HG03378 (cell line): ENCODE measurements around the gene PTPRK.
"Not testable (repeated sequence)": the region's sequence is repeated elsewhere in the genome, so short reads cannot be mapped to it uniquely, and the experiment has no call there.

Source experiments
- ATAC-seq: cut with Tn5 transposase; IDR thresholded peaks from one replicate; pipeline ENCODE4 v1.9.1; 2021; ENCODE audit warnings: mild to moderate bottlenecking, moderate library complexity; ENCODE audit not compliant: unreplicated experiment

Gene PTPRK

DNA sequence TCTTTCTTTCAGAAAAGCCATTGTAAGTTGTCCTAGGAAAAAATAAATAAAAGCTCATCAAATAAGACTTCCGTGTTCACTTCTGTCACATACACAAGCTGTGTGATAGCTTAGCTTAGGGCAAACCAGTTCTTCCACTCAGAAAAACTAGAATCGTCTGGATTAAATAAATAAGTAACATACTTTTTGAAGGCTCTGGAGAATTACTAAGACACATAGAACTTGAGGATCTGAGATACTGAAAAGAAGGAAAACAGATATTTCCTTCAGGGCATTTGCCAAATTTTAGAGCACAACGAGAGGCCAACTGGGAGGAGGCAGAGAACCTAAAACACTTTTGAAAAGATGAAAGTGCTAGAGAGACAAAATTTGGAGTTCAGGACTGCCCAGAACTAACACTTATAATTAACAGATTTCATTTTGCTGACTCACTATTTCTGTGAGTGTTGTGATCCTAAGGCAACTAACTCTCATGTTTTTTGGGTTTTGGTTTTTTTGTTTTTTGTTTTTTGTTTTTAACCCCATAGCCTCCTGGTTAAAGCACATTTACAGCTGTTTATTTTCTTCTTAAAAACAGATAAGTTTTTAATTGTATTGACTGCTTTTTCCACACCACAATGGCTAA lies 580.8 kb downstream of the PTPRK start:
- no peak for ATAC-seq

DNA sequence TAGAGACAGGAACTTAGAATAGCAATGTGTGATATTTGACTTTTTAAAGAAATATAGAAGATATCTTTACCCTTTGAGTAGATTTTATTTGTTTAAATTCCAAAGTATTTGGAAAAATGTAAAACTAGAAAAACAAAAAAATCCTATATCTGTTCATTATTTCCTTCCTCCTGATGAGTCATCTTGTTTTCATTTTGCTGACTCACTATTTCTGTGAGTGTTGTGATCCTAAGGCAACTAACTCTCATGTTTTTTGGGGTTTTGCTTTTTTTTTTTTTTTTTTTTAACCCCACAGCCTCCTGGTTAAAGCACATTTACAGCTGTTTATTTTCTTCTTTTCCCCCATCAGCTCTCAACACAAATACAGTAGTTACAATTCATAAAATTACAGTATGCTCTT lies 581.7 kb downstream of the PTPRK start:
- ATAC-seq, result no peak

DNA sequence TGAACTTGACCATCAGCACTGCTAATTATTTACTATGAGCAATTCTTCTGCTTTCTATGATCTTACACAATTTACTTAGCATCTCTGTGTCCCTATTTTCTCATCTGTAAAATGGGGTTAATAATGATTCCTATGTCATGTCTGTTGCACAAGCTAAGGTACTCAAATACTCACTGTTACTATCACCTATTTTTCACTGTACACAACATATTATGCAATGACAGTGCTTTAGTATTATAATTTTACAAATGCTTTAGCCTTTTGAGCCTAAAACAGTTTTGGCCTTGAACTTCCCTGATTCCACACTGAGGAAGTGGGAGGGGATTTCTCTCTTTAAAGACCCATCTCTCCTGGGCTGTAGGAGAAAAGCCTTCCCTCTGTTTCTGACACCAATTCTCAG lies 582.7 kb downstream of the PTPRK start:
- ATAC-seq, result no peak

DNA sequence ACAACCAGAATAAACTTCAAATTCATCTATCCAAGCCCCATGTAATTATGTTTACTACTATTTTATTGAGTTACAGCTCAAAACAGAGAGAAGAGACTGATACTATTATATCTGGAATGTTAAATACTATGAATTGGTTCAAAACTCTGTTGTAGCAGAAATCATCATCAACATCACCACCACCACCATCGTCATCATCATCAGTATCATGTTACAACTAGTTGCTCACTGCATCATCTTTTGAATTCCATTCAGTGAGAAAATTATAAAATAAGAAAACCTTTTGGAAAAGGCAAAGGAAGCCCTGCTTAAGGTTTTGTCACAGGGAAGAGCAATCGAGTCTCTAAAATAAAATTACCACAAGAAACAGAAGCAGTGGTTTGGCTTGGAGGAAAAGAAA lies 583.3 kb downstream of the PTPRK start:
- ATAC-seq, result no peak

DNA sequence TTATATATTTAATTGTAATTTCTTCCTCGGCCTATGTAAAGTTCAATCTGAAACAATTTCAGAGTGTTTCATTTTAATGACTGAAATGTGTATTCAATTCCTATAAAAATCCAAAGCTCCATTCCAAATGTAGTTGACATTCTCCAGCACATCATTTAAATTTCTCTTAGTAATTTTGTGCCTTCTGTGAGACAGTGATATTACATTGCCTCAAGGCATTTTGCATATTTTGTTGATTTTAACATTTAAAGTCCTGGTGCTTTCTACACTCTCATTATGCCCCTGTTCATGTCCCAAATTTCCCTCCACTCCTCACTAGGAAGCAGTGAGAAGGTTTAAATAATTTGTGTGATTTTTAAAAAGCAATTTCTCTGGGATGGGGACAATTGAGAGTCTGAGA lies 585.4 kb downstream of the PTPRK start:
- no peak for ATAC-seq

DNA sequence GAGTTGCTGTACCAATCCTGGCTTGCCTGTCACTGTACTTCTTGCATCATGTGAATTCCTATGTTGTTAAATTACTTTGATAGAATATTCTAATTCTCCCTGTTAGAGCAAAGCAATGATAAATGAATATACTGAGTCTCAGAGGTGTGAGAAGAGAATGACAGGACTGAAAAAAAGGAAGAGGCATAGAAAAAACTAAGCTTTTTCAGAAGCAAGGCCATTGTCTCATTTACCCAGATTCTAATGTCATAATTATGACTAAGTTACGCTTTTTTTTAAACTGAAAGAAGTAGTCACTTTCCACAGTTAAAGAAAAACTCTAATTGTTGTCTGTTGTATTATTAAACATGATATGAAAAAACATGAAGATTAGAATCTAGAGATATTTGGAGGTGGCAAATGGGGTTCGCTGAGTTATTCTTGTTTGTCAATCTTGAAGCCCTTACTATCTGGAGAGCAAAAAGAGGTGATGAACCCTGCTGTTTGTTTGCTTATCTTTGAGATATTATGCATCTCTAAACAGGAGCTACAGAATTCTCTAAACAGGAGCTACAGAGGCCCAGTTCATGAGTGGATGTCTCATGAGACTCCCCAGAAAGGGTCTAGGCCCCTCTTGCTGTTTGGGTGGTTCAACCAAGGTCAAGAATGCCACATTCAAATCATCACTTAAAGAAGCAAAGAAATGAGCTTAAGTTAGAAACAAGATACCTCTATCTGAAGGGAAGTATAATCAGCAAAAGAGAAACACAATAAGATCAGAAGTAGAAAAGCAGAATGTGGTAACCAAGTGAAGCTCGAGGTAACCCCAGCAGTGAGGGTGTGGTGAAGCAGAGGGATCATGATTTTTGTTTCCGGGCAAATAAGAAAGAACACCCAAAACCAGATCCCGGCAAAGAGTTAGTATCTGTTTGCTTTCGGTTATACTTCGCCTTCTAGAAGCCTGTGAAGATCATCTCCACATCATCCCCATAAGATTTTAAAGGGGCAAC lies 586.3 kb downstream of the PTPRK start:
- ATAC-seq, result no peak

DNA sequence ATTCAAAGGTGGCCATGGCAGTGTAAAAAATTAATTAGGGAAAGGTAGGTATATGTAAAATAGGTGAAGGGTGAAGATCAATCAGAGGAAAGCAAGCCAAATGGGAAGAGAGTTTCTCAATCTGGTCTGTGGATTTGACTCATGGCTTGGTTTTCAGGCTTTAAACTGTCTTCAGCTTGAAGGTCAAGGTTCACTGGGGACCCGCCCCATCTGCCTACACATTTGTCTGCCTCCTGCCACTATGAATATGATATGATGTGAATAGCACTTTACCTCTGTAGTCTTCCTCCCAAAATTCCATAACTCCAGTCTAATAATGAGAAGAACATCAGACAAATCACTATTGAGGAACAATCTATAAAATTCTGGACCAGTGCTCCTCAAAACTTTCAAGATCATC lies 587.3 kb downstream of the PTPRK start:
- no peak for ATAC-seq

DNA sequence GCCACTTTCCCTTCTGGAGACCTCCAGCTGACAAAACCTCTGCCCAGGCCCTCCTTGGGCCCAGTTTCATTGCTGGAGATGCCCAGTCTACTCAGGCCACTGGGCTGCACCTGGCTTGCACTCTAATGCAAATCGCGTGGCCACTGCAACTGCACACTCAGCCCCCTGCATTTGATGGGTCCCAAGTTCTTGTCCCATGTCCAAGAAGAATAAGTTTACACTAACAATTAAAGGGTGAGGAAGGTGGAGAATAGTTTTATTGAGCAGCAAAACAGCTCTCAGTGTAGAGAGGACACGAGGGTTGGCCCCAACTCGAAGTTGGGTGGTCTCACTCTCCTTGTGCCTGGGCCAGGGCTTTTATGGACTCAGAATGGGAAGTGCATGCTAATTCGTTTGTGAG lies 587.7 kb downstream of the PTPRK start:
- no peak for ATAC-seq

DNA sequence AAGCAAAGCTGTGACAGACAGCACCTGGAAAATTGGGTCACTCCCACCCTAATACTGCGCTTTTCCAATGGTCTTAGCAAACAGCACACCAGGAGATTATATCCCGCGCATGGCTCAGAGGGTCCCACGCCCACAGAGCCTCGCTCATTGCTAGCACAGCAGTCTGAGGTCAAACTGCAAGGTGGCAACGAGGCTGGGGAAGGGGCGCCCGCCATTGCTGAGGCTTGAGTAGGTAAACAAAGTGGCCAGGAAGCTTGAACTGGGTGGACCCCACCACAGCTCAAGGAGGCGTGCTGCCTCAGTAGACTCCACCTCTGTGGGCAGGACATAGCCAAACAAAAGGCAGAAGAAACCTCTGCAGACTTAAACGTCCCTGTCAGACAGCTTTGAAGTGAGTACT lies 594.0 kb downstream of the PTPRK start:
- ATAC-seq, result not testable (repeated sequence)

DNA sequence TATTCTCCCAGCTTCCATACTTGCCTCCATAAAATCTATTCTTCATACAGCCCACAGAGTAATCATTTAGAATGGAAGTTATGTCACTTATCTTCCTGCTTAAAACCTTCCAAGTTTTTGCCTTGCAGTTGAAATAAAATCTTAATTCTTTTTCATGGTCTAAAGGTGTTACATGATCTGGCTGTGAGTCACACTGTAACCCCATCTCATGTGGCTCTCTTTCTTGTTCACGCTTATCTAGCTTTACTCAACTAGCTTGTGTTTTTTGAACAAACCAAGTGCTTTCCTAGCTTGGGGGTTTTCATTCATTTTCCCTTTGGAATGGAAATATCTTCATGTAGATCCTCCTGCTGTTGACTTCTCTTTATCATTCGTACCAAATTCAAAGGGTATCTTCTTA lies 596.0 kb downstream of the PTPRK start:
- no peak for ATAC-seq

DNA sequence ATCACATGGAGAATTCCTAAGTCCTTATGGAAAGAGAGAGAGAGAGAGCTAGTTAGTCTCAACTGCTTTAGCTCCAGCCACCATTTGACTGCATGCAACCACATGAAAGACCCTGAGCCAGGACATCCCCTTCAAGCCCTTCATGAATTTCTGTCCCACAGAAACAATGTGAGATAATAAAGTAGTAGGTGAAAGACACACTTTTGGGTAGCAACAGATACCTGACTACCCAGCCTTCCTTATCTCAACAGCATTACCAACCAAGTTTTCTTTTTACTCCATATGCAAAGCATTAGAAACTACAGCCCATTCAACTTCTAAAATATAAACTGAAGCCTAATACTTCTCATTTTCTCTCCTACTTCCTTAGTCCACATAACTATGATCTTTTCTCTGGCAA lies 596.4 kb downstream of the PTPRK start:
- no peak for ATAC-seq

DNA sequence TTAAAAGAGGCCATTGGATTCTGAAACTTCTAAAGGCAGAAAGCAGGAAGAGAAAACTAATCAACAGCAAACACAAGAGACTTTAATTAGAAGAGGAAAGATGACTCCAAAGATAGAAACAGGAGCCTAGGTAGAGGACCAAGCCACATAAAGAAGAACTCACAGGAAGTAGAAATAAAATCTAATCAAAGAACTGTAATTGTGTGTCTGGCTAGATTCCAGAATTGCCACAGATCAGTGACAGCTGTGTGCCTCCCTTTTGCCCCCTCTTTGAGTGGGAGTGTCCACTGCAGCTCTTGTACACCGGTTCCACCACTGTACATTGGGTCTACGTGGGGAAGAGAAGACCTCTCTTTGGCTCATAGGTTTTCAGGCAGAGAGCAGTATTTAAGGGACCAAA lies 597.3 kb downstream of the PTPRK start:
- ATAC-seq, result no peak

DNA sequence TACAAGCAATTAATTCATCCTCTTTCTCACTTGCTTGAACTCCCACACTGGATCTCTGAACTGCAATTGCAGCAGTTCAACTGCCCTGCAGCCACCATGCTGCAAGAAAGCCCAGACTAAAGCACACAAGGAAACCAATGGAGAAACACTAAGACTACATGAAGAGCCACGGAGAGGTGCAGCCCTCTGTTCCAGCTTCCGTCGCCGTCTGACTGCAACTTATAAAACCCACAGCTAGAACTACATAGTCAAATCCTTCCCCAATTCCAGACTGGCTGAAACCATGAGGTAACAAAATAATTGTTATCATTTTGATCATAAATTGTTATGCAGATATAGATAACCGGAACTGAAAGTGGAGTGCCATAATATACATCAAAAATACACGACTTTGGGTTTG lies 598.4 kb downstream of the PTPRK start:
- ATAC-seq, result no peak

DNA sequence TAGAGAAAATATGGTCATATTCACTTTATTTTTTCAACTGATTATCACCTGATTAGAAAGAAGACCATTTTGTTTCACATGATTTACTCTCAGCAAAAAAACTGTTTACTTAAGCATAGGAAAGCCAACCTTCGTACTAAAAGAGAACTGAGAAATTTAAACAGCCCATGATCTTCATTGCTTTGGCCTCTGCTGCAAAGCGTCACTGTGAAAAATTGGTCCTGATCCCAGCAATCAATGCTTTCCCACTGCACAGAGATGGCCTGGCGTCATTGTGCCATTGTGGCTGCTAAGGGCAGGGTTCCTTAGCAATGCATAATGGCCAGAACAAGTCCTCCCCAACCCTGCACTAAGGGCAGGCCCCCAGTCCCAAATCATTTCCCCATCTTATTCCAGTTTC lies 599.6 kb downstream of the PTPRK start:
- ATAC-seq, result no peak
